Keratinocyte (primary cell): Measurements from ENCODE around the gene ATP6V1G3. TPM values are rescaled to one million over a fixed set of nuclear protein-coding genes. Genes with fewer than 3 reads are reported as not detected.

Experiments used
- DNase-seq: peaks from one replicate; pipeline ENCODE4 v3.0.0-alpha.2; 2011; ENCODE audit warnings: low read depth, missing footprints, low spot score
- FAIRE-seq: peaks from 2 replicates; lab custom pipeline; 2011; peaks lifted over from hg19 to GRCh38; lab: Jason Lieb, UNC
- H2AFZ ChIP-seq: 2 replicates; pipeline ENCODE4 v1.6.0; 2012; ENCODE audit warnings: low read length, control low read depth, inconsistent platforms; ENCODE audit not compliant: control insufficient read depth
- H3K27ac ChIP-seq: 2 replicates; pipeline ENCODE4 v1.5.1; 2011; ENCODE audit warnings: low read length; ENCODE audit not compliant: control insufficient read depth, insufficient read depth
- H3K27me3 ChIP-seq: 3 replicates; pipeline ENCODE4 v1.6.0; 2011; ENCODE audit warnings: low read length; ENCODE audit not compliant: control insufficient read depth, insufficient read depth; ENCODE audit errors: extremely low read depth
- H3K36me3 ChIP-seq, 2 experiments: 2 replicates in 1 of 2; 3 replicates in 1 of 2; pipeline ENCODE4 v1.5.1; 2011; ENCODE audit warnings: low read length in 2 of 2, mild to moderate bottlenecking in 1 of 2; ENCODE audit not compliant: control insufficient read depth in 2 of 2, insufficient read depth in 2 of 2; ENCODE audit errors: extremely low read depth in 1 of 2
- H3K4me1 ChIP-seq: 3 replicates; pipeline ENCODE4 v1.5.1; 2011; ENCODE audit warnings: low read length; ENCODE audit not compliant: control insufficient read depth, insufficient read depth; ENCODE audit errors: extremely low read depth
- H3K4me2 ChIP-seq: 3 replicates; pipeline ENCODE4 v1.6.0; 2011; ENCODE audit warnings: low read depth, low read length; ENCODE audit not compliant: control insufficient read depth, insufficient read depth; ENCODE audit errors: extremely low read depth
- H3K4me3 ChIP-seq, 3 experiments: fragments of 200-600 bp in 1 of 3; sonication (generic) in 1 of 3; 2 replicates in 2 of 3; 3 replicates in 1 of 3; pipeline ENCODE4 v1.5.1; 2011 to 2016; ENCODE audit warnings: low read length in 3 of 3, mild to moderate bottlenecking in 3 of 3, control low read depth in 2 of 3, inconsistent platforms in 1 of 3, low read depth in 1 of 3, mixed read lengths in 1 of 3, mixed run types in 1 of 3, moderate library complexity in 1 of 3; ENCODE audit not compliant: control insufficient read depth in 2 of 3, insufficient read depth in 2 of 3; ENCODE audit errors: extremely low read depth in 1 of 3
- H3K79me2 ChIP-seq: 2 replicates; pipeline ENCODE4 v1.6.0; 2012; ENCODE audit warnings: low read length; ENCODE audit not compliant: control insufficient read depth, insufficient read depth
- H3K9ac ChIP-seq: 3 replicates; pipeline ENCODE4 v1.6.0; 2011; ENCODE audit warnings: low read length; ENCODE audit not compliant: control insufficient read depth, insufficient read depth; ENCODE audit errors: extremely low read depth
- H3K9me1 ChIP-seq: 3 replicates; pipeline ENCODE4 v1.6.0; 2011; ENCODE audit warnings: low read length; ENCODE audit not compliant: control insufficient read depth, insufficient read depth; ENCODE audit errors: extremely low read depth
- H3K9me3 ChIP-seq: 2 replicates; pipeline ENCODE4 v1.5.1; 2012; ENCODE audit warnings: low read depth, low read length; ENCODE audit not compliant: control insufficient read depth
- H4K20me1 ChIP-seq: 3 replicates; pipeline ENCODE4 v1.6.0; 2011; ENCODE audit warnings: low read length; ENCODE audit not compliant: control insufficient read depth, insufficient read depth; ENCODE audit errors: extremely low read depth
- EZH2 ChIP-seq: IDR thresholded peaks from one replicate; pipeline ENCODE4 v1.6.1; 2012; ENCODE audit warnings: inconsistent platforms, mild to moderate bottlenecking, low read length, moderate library complexity
- dilution Hi-C: fragments of 300-500 bp; cut with MboI; formaldehyde crosslinking; loops from one replicate; pipeline ENCODE4 v1.7.0; 2020; ENCODE audit warnings: low sequenced_read_pairs; ENCODE audit not compliant: extremely low pct_ligation_motif_present
- polyA plus RNA-seq, 5 experiments: library from polyadenylated mRNA; depleted of rRNA in 3 of 5; stranded (reverse) in 3 of 5; stranded (forward) in 1 of 5; unstranded in 1 of 5; fragments of >200 nt; gene quantifications; 1 replicate in 1 of 5; 2 replicates in 3 of 5; 3 replicates in 1 of 5; pipeline versions ENCODE4 v1.2.1 to v1.2.3, GENCODE V29; 2011 to 2012; ENCODE audit warnings: missing spikeins in 2 of 5, low read depth in 1 of 5, low replicate concordance in 1 of 5
- TF ChIP-seq, protein P1 (sequence below), 3 experiments: IDR thresholded peaks in 1 of 3; conservative IDR thresholded peaks in 1 of 3; optimal IDR thresholded peaks in 1 of 3; 2 replicates in 2 of 3; 3 replicates in 1 of 3; pipeline versions ENCODE3 to v1.5.1; 2011; ENCODE audit warnings: low read length in 3 of 3, mild to moderate bottlenecking in 3 of 3, moderate library complexity in 2 of 3, control low read depth in 1 of 3, inconsistent platforms in 1 of 3; ENCODE audit not compliant: insufficient read depth in 2 of 3; ENCODE audit errors: extremely low read depth in 1 of 3

Gene ATP6V1G3
- polyA plus RNA-seq, 1 donor (not counting 4 experiments of a cell fraction or from before 2014, with no cell fraction given): not detected

GRCh38 chr1:198520524-198521254 is 19.8 kb downstream of the ATP6V1G3 start:
- H3K4me2 ChIP-seq: no peak overlapping the region
- H3K27me3 ChIP-seq: no peaks in the 10 kb centered on the region
- no peak overlapping the region for H2AFZ ChIP-seq

GRCh38 chr1:198519639-198520501 is 20.6 kb downstream of the ATP6V1G3 start:
- H3K36me3 ChIP-seq: no peaks in the 10 kb centered on the region
- no peaks in the 10 kb centered on the region for H3K27me3 ChIP-seq
- no peaks in the 10 kb centered on the region for H3K9me1 ChIP-seq
- no peak overlapping the region for H2AFZ ChIP-seq
- no peaks in the 10 kb centered on the region for H3K79me2 ChIP-seq
- dilution Hi-C loops: no loop called here
- H3K4me1 ChIP-seq: peaks cover 3% of the 10 kb centered on the region
- TF ChIP-seq, protein P1, sequence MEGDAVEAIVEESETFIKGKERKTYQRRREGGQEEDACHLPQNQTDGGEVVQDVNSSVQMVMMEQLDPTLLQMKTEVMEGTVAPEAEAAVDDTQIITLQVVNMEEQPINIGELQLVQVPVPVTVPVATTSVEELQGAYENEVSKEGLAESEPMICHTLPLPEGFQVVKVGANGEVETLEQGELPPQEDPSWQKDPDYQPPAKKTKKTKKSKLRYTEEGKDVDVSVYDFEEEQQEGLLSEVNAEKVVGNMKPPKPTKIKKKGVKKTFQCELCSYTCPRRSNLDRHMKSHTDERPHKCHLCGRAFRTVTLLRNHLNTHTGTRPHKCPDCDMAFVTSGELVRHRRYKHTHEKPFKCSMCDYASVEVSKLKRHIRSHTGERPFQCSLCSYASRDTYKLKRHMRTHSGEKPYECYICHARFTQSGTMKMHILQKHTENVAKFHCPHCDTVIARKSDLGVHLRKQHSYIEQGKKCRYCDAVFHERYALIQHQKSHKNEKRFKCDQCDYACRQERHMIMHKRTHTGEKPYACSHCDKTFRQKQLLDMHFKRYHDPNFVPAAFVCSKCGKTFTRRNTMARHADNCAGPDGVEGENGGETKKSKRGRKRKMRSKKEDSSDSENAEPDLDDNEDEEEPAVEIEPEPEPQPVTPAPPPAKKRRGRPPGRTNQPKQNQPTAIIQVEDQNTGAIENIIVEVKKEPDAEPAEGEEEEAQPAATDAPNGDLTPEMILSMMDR (optimal IDR thresholded peaks at IDR 0.05 in 1 of 3, IDR thresholded peaks at IDR 0.05 in 1 of 3, conservative IDR thresholded peaks at IDR 0.05 in 1 of 3; ENCODE audit: extremely low read depth in 1 of 3, insufficient read depth in 2 of 3, low read length in 3 of 3): no peak
- TF ChIP-seq EZH2: no peak
- H3K4me2 ChIP-seq: no peak overlapping the region
- no peaks in the 10 kb centered on the region for H4K20me1 ChIP-seq
- no peak overlapping the region for H3K27ac ChIP-seq
- no peak overlapping the region for H3K4me3 ChIP-seq
- DNase-seq (no peak), FAIRE-seq (no peak)
- H3K9me3 ChIP-seq: no peaks in the 10 kb centered on the region
- H3K9ac ChIP-seq: no peak overlapping the region

More at GRCh38 chr1:198520524-198521254, 19.8 kb downstream of the ATP6V1G3 start:
- no peak overlapping the region for H3K27ac ChIP-seq
- DNase-seq (no peak), FAIRE-seq (no peak)
- TF ChIP-seq EZH2: no peak
- TF ChIP-seq, protein P1 (optimal IDR thresholded peaks at IDR 0.05 in 1 of 3, IDR thresholded peaks at IDR 0.05 in 1 of 3, conservative IDR thresholded peaks at IDR 0.05 in 1 of 3; ENCODE audit: extremely low read depth in 1 of 3, insufficient read depth in 2 of 3, low read length in 3 of 3): no peak
- H3K9ac ChIP-seq: no peak overlapping the region
- no peak overlapping the region for H3K4me3 ChIP-seq
- H3K9me1 ChIP-seq: no peaks in the 10 kb centered on the region
- no peaks in the 10 kb centered on the region for H3K79me2 ChIP-seq
- H3K4me1 ChIP-seq: peaks cover 3% of the 10 kb centered on the region
- no peaks in the 10 kb centered on the region for H4K20me1 ChIP-seq
- no peaks in the 10 kb centered on the region for H3K9me3 ChIP-seq
- no peaks in the 10 kb centered on the region for H3K36me3 ChIP-seq
- dilution Hi-C loops: no loop called here
